ENCODE data around the gene PARD6G. TPM values are rescaled to one million over a fixed set of nuclear protein-coding genes. Genes with fewer than 3 reads are reported as not detected.
"Not testable (repeated sequence)": the region's sequence is repeated elsewhere in the genome, so short reads cannot be mapped to it uniquely, and the experiment has no call there.

The PARD6G gene
- total RNA-seq, 1 donor from 2014 or later, result 0.05 TPM

DNA sequence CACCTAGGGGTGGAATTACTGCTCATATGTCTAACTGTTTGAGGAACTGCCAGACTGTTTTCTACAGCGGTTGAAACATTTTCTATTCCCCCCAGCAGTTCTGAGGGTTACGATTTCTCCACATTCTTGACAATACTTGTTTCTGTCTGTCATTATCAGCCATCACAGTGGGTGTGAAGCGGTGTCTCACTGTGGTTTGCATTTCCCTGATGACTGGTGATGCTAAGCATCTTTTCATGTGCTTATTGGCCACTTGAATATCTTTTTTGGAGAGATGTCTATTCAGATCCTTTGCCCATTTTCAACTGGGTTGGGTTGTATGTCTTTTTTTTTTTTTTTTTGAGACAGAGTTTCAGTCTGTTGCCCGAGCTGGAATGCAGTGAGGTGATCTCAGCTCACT, 75.3 kb downstream of the PARD6G start:
- intact Hi-C loops (cut with micrococcal nuclease), result no loop called here

DNA sequence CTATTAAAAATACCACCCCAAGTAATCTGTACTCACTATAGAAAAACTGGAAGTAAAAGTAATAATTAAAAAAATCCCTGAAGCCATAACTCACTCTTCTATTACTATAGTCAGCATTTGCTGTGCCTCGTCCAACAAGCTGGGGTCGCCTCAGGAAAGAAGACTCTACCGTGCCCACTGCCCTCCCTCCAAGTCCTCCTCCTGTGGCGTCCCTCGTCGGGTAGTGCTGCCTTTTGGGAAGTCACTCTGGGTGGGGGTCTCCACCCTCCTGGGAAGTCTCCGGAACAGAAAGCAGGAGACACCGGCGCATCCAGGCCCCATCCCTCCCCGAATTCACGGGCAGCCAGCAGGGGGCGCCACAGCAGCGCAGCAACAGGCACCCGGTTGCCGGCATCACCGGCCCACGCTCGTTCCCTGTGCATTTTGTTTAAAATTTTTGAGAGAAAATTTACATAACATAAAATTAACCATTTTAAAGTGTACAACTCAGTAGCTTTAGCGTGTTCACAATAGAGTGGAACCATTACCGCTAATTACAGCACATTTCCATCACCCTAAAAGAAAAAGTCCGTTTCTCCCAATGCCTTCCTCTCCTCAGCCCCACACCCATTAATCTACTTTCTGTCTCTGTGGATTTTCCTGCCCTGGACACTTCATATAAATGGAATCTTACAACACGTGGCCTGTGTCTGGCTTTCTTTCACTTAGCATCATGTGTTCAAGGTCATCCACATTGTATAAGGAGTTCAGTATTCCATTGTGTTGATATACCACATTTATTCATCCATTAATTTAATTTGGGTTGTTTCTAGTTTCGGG, 76.1 kb downstream of the PARD6G start:
- intact Hi-C loops (cut with micrococcal nuclease), result no loop called here

DNA sequence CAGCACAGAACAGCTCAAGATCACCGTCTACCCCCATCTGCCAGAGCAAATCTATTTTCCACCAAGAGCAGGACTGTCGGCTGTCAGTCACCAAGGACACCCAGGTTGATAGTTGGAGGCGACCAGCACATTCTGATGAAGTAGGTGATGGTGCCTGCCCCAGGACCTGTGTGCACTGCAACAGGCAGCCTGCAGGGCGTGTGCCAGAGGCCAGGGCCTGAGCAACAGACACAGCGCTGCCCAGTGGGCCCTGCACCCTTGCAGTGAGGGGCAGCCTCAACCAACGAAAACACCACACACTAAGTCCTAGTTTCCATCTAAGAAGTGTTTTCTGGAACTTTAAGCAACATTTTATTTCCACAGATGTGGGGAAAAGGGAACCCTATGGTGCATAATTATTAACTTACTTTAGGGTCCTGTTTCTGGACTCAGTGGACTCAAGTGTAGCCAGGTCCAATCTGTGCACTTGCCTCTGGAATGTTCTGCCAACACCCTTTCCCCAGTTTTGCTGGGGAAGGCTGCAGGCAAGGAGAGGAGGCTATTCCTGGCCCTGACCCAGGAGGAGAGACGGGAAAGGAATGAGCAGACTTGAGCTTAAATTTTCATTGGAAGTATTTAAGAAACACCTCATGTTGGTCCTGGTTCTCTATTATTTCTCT, 76.8 kb downstream of the PARD6G start:
- intact Hi-C loops (cut with micrococcal nuclease), result no loop called here

DNA sequence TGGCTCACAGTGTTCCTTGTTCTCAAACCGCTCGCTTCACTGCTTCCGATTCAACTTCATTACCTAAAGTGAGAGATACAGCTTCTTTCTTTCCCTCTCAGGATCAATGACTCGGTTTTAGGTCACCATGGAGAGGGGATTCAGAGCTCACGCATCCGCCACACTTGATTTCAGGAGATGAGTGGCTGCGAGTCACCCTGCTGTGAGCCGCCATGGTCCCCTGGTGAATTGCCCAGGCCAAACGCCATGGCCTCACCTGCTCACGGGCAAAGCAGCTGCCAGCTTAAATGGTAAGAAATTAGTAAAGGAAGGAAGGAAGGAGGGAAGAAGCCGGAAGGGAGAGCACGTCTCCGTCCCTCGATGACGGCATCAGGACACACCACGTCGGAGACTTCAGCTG, 77.7 kb downstream of the PARD6G start:
- intact Hi-C loops (cut with micrococcal nuclease), result no loop called here

GRCh38 chr18:80168982-80169381, 78.3 kb downstream of the PARD6G start:
- intact Hi-C loops (cut with micrococcal nuclease), result no loop called here

- intact Hi-C loops (cut with micrococcal nuclease), result no loop called here
Observed at GRCh38 chr18:80168346-80168745, 79.0 kb downstream of the PARD6G start.

DNA sequence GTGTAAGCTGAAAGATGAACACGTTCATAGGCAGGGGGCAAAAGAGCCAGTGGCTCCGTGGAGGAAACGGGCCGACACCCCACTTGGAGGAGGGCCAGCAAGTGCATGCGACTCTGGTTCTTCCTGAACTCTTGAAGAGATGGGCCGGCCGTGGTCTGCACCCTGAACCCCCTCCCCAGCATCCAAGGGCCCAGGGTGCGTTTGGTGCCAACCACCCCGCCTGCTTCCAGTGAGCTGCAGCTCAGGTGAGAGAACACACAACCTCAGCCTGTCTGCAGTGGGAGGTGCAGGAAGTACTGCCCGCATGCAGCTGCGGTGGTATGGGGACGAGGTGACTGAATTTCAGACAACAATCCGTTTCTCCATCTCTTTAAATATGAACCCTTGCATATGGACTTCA, 79.4 kb downstream of the PARD6G start:
- intact Hi-C loops (cut with micrococcal nuclease), result no loop called here

DNA sequence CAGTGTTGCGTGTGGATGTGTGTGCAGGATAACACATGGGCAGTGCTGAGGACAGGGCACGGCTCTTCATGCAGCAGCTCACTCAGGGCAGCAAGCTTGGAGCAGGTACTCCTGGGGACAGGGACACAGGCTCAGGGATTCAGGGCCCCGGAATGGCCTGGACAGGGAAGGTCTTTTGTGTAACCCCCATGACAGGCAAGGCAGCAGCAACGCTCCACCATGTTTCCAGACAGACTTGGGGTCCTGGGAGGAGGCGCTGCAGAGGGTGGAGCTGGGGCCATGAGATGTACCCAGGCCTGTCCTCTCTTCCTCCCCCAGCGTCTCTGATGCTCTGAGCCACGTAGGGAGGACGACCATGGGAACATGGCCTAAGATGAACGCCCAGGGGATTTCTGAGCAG, 80.0 kb downstream of the PARD6G start:
- intact Hi-C loops (cut with micrococcal nuclease), result no loop called here

DNA sequence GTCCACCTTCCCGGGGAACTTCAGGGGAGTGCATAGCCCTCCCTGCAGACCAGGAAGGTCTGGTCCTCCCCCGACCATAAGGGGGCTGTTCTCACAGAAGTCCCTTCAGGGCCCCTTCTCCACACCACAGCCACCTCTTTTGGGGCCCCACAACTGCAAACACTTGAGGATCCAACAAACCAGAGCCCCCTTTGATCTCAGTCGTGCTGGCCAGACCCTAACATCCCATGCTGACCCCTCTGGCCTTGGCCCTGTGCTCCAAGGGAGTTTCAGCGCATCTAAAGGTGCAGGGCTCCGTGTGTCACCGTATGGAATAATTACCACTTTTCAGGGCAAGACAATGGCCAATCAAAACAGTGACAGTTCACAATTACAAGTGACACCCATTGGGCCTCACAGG, 80.6 kb downstream of the PARD6G start:
- intact Hi-C loops (cut with micrococcal nuclease), result no loop called here

DNA sequence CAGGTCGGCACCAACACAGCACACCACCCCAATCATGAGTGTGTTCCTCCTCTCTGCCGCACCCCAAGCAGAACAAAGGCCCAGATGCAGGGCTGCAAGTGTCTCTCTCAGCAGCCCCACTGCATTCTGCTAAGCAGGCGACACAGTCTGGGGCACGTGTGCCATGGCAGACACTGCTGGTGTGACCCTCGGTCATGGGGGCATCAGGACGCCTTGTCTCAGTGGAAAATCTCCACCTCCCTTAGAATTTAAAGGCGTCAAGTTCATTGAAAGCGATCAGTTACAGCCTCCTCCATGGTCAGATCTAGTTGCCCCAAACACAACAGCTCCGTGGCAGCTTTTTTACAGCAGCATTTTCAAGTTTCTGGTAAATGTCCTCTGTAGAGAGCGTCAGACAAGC, 81.1 kb downstream of the PARD6G start:
- intact Hi-C loops (cut with micrococcal nuclease), result no loop called here

- intact Hi-C loops (cut with micrococcal nuclease), result not testable (repeated sequence)
Observed at GRCh38 chr18:80164727-80165355, 82.5 kb downstream of the PARD6G start.

DNA sequence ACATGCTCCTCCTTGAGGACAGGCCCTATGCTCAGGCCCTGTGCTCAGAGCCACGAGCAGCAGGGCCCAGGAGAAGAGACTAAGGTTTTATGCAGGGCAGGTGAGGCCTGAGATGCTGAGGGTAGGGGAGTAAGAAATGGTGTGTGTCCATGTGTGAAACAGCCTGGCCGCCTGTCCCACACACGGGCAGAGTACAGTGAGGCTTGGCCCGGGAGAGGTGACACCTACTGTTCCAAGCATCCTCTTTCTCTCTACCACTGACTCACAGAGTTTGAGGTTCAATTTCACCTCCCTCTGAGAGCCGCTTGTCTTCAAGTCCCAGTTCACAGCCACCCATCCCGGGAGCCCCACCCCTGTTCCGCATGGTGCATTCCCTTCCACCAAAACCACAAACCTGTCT, 84.1 kb downstream of the PARD6G start:
- intact Hi-C loops (cut with micrococcal nuclease), result no loop called here

GRCh38 chr18:80161781-80162417, 85.4 kb downstream of the PARD6G start:
- intact Hi-C loops (cut with micrococcal nuclease), result no loop called here

- intact Hi-C loops (cut with micrococcal nuclease), result no loop called here
Observed at GRCh38 chr18:80159713-80160636, 87.3 kb downstream of the PARD6G start.

DNA sequence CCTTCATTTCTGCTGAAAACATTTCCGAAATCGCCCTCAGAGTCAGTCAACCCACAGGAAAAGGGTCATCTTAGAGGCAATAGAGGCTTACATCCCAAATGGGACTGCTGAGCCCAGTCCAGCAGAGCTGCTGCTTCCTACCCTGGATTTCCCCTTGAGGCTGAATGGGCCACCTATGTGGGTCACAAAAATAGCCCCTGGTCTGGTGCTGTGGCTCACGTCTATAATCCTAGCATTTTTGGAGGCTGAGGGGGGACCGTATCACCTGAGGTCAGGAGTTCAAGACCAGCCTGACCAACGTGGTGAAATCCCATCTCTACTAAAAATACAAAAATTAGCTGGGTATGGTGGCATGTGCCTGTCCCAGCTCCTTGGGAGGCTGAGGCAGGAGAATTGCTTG, 88.9 kb downstream of the PARD6G start:
- intact Hi-C loops (cut with micrococcal nuclease), result no loop called here

DNA sequence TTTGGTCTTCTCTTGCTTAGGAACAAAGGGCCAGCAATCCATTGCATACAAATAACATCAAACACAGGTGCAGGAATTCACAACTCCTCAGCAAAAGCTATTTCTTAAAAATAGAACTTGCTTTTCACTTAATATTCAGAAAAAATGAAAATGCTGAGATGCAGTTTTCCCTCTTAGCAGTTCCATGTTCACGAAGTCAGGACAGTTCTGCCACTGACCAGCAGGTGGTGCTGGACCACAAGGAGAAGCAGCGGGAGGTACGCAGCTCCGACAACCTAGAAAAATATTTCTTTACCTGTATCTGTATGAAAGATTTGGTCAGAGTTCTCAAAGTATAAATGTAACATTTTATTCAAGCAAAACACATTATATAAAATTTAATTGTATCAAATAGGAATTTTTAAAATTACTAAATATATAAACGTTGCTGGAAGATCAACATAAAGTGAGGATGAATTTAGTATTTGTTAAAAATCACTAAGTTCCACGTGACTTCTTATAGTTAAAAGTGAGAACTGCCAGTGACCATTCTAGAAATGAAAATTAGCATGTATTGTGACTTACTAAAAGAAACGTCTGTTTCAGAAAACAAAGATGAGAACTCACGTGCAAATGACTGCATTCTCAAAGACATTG, 89.5 kb downstream of the PARD6G start:
- intact Hi-C loops (cut with micrococcal nuclease), result no loop called here

DNA sequence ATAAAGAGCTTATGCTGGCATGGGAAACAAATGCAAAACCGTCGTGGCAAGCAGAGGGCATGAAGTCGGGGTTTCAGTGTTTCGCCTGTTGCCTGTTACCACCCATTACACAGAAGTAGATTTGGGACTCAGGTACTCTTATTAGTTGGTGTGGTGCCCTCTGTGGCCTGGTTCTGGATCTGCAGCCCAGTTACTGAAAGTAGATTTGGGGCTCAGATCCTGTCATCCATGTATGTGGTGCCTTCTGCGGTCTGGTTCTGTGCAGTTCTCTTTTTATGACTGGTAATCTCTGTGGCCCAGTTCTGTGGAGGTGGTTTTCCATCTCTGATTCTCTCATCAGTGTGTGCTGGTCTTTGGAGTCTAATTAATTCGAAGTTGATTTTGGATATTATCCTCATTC, 93.0 kb downstream of the PARD6G start:
- intact Hi-C loops (cut with micrococcal nuclease), result no loop called here

- intact Hi-C loops (cut with micrococcal nuclease), result no loop called here
Observed at GRCh38 chr18:80149667-80150066, 97.6 kb downstream of the PARD6G start.

GRCh38 chr18:80148326-80149199, 98.8 kb downstream of the PARD6G start:
- intact Hi-C loops (cut with micrococcal nuclease), result no loop called here
